GM18517 (cell line): ENCODE results near the gene GABBR2.

Experiments used
- ATAC-seq: cut with Tn5 transposase; IDR thresholded peaks from one replicate; pipeline ENCODE4 v1.9.1; 2021; ENCODE audit warnings: mild to moderate bottlenecking, moderate library complexity; ENCODE audit not compliant: unreplicated experiment

GABBR2 gene

DNA sequence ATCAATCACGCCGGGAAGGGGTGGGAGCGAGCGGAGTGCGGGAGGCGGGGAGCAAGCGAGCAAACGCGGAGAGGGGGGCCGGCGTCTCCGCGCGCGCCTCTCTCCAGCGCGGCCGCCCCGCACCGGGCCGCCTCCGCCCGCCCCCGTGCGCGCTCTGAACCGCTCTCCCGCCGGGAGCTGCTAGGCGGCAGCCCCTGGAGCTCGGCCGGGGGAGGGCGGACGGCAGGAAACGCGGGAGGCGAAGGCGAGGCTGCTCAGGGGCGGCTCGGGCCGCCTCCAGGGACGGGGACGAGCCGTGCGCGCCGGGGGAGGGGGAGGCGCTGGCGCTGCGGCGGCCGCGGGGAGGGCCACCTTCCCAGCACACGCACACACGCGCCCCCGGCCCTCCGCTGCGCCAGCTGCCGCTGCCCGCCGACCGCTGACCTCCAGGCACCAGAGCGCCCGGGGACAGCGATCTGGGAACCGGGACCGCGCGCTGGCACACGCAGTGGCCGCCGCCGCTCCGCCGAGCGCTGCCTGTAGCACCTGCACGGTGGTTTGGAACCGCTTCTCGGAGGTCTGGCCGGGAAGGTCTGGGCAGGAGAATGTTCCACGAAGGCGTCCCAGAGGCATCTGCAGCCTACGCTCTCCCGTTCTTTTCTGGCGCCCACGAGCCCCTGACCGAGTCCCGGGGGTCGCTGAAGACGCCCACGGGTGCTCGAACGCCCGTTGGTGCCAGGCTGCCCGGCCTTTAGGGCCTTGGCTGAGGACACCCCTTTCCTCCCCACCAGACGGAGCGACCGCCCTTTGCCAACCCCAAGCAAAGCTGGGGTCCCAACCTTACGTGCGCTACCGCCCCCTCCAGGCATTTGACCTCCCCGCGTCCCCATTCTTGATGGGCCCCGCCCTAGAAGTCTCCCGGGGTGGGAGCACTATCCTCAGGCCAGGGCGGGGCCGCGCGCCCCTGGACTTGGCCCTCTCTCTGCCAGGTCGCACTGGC is at the start of gene GABBR2:
GABBR2 (minus strand) TSS at position 3 of the 979 bp plus-strand sequence. CDS start 198 bp downstream, outside the sequence.
- no peak for ATAC-seq

- no peak for ATAC-seq
Observed at GRCh38 chr9:98755006-98755618, 46.4 kb upstream of the GABBR2 start.

- no peak for ATAC-seq
Observed at GRCh38 chr9:98751210-98751609, 42.5 kb upstream of the GABBR2 start.

DNA sequence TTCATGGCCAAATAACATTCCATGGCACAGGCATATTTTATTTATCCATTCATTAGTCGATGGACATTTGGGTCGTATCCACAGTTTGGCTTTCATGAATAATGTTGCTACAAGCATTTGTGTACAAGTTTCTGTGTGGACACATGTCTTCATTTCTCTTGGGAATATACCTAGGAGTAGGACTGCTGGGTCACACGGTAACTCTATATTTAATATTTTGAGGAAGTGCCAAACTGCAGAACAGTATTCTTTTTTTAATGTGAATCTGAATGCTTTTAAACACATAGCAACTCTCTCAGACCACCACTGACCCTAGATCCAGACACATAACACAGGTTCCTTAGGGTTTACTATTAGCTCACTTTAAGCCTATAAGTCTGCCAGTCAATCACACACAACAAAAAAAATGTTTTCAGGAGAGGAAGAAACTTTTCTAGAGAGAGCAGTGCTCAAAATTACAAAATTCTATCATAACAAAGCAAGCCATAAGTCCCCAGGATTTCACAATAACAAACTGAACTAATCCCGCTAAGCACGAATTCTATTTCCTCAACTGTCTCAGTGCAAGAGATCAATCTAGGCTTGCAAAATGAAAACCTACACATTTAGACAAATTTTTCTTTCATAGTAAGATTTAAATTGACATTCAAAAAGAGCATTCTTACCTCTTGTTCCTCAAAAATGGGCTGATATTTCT is 41.8 kb upstream of the GABBR2 start:
- no peak for ATAC-seq

DNA sequence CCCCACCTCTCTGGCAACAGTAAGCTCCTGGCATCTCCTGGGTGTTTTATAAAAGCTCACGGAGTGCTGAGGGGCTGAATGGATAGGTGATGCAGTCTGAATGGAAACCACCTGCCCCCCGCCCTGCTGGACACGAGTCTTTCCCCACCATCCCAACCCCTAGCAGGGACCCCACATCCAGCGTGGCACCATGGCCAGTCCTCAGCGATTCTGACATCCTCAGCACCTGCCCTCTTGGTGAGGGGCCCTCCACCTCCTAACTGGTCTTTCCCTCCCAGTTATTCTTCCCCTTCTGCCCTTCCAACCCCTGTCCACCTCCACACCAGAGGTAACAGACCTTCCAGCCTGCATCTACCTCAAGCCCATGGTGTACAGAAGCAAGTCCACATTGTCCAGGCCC is 38.7 kb upstream of the GABBR2 start:
- ATAC-seq: no peak

DNA sequence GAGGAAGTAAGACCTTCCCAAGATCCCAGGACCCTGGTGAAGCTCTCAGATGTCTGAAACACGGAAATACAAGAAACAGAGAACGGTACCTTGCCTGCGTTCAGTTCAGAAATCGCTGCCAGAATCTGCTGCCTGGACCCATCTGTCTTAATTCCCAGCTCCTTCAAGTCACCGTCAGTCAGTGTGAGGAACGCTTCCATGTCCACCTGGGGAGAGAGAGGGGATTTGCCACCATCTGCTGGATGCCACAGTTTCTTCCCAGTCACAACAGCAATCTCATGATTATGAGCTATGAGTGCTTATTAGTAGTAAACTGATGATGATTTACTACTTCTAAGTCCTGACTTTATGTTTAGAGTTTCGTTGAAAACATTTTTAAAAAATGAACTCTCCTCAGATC is 36.7 kb upstream of the GABBR2 start:
- ATAC-seq: no peak

DNA sequence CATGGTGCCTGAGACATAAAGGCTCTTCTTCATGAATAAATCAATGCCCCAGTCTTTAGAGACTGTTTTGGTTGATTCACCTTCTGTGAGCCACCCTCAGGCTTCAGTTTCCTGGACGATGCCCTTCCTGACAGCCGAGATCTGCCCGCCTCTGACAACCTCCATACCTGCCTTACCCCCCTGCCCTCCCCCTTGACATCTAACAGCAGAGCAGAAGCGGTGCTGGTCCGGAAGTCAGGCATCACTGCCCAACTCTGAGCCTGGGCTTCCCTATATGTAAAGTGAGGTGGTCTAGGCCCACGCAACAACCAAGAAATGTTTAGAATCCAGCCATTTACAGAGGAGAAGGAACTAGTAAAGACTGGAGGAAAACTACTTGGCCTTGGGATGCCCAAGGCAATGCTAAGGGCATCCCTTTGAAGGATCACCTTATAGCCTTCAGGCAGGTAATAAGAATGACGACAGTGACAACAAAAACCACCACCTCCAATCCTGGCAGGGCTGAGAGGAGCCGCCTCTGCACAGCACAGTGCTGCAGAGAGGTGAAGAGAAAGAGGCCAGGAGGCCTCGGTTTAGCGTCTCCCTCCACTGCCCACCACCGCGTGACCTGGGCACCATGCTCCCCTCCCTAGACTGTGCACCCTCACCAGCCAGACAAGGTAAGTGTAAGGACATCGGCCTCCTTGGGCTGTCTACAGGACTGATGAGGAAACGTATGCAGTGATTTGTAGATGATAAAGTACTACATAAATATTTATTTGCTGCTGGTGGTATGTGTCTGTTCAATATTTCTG is 35.3 kb upstream of the GABBR2 start:
- no peak for ATAC-seq

DNA sequence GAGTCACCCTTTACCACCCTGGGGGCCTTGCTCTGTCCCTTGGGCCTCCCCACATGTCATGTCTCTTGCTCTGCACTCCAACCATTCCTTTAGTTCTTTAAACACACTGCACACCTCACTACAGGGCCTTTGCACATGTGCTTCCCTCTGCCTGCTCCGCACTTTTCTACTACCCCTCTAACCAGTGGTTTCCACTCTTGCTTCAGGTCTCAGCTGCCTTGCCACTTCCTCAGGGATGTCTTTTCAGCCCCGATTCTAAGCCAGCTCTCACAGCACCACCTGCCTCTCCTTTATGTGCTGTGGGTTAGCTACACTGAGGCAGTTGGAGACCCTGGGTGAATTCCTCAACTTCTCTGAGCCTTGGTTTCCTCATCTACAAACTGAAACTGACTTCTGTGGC is 34.6 kb upstream of the GABBR2 start:
- no peak for ATAC-seq

GRCh38 chr9:98742325-98743280 is 33.9 kb upstream of the GABBR2 start:
- no peak for ATAC-seq

DNA sequence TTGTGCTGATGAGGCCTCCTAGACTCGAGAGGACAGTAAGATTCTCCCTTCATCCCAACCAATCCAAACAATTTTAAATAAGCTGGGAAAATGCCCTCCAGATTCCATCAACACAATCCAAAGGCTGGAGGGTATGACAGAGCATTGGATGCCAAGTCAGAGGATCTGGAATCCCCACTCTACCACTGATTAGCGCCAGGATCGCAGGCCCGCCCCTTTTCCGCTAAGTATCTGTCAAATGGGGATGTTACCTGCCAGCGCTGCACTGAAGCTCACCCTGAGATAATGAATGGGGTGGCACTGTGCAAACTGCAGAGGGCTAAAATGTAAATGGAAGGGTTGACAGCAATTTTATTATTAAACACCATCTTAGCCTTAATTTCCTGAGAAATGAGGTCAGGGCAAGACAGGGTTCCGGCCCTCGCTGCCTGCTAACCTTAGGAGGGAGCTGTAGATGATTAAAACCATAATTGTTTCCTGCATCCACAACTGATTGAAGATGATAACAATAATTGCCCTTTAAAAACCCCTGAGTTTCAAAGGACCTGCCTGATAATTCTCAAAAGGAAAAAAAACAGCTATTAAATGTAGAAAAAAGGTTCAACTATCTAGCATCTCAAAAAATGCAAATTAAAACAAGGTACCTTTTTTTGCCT is 31.6 kb upstream of the GABBR2 start:
- ATAC-seq: no peak

DNA sequence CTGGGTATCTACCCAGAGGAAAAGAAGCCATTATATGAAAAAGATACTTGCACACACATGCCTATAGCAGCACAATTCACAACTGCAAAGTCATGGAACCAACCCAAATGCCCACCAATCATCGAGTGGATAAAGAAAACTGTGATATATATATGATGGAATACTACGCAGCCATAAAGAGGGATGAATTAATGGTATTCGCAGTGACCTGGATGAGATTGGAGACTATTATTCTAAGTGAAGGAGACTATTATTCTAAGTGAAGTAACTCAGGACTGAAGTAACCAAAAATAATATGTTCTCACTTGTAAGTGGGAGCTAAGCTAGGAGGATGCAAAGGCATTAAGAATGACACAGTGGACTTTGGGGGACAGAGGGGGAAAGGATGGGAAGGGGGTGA is 30.0 kb upstream of the GABBR2 start:
- no peak for ATAC-seq

GRCh38 chr9:98736226-98736625 is 27.5 kb upstream of the GABBR2 start:
- no peak for ATAC-seq

GRCh38 chr9:98732801-98733200 is 24.1 kb upstream of the GABBR2 start:
- ATAC-seq: no peak

- ATAC-seq: no peak
Observed at GRCh38 chr9:98732091-98732490, 23.4 kb upstream of the GABBR2 start.

- ATAC-seq: no peak
Observed at GRCh38 chr9:98730871-98731270, 22.1 kb upstream of the GABBR2 start.

DNA sequence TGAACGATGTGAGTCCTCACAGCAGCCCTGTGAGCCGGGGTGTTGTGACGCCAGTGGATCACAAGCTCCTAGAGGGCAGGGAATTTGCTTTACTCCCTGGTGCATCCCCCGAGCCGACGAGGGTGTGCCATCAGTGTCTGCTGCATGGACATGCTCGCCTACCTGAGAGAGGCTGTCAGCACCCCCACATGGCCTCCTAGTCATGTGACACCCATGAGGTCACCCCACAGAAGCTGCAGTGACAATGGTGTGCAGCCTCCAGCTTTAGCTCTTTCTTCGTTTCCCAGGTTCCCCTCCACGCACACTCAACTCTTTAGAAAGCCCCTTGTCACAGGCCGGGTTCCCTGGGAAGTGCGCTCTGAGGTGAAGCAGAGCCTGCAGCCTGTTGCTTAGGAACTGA is 19.8 kb upstream of the GABBR2 start:
- no peak for ATAC-seq

DNA sequence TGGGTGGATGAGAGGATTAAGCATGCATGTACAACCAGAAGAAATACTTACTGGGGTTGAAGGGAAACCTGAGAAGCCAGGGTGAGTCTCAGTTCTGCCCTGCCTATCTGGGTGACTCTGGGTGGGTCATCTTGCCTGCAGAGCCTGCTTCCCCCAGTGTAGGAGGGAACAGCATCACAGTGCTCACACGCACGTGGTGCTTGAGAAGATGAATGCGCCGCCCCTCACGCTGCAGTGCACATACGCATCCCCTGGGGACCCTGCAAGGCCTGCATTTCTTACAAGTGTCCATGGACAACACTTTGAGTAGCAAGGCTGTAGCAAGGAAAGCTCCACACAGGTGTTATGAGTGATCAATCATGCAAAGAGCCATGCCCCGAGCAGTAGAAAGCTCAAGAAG is 18.7 kb upstream of the GABBR2 start:
- ATAC-seq: no peak

DNA sequence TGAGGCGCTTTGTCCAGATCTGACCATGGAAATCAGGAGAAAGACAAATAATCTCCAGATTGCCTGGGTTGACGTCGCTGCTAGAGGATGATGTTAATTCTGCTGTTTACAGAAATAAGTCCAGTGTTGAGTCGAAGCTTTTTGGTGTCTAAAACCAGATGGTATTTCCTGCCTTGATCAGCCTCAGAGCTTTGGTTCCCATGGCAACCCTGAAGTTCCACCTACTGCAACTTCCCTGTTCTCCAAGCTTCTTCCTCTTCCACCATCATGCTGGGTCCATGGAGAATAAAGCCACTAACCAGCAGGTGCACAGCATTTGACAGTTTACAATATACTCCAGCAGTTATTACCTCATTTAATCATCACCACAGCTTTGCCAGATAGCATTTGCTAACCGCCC is 18.0 kb upstream of the GABBR2 start:
- no peak for ATAC-seq
